Measurements from ENCODE around the gene CALR. TPM values are rescaled to one million over a fixed set of nuclear protein-coding genes. Genes with fewer than 3 reads are reported as not detected.

The CALR gene
- polyA plus RNA-seq (2012; ENCODE audit: insufficient read length, low read depth): 885 TPM

DNA sequence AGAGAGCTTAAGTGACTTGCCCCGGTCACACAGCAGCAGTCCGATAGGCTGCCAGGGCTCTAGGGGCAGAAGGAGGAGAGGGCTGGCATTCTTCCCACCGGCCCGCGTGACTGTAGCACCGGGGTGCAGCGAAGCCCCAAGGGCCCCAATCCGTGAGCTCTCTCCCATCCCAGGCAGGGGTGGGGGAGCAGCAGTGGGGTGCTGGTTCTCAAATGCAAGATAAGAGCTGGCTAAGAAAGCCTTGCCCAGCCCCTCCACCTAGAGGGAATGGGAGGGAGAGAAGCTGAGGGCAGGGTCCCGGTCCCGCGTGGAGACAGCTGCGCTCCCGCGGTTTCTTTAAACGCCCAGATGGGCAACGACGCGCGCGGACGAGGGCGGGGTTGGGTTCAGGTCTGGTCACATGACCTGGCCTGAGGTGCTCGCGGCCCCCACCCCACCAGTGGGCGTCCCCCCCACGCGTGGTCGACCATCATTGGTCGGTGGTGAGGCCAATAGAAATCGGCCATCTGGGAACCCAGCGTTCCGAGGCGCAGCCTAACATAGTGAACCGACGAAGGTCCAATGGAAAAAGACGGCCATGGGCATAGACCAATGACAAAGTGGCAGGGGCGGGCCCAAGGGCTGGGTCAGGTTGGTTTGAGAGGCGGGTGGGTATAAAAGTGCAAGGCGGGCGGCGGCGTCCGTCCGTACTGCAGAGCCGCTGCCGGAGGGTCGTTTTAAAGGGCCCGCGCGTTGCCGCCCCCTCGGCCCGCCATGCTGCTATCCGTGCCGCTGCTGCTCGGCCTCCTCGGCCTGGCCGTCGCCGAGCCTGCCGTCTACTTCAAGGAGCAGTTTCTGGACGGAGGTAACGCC, at the start of gene CALR:
Gene CALR (plus strand): TSS at position 683 of the 852 bp plus-strand sequence. CDS start 71 bp downstream, at position 754.
- no peak; the same call in 1 of the 2 replicates for TF ChIP-seq TAF1 (IDR thresholded peaks at IDR 0.05; ENCODE audit: borderline replicate concordance, insufficient read depth, low read length)
- peak; percentile 40 for TF ChIP-seq FOXP2 (optimal IDR thresholded peaks at IDR 0.05; ENCODE audit: borderline replicate concordance, extremely low read depth, extremely low read length, insufficient read depth)
- TF ChIP-seq REST (IDR thresholded peaks at IDR 0.05; ENCODE audit: insufficient read depth in 1 of 2, low read depth in 2 of 2, low read length in 2 of 2): 0 out of 4 replicates have a peak, but pooled peaks of 1 of the 2 experiments have one; percentile 32
- TF ChIP-seq POLR2AphosphoS5 (IDR thresholded peaks at IDR 0.05; ENCODE audit: low read depth, low read length): peak; percentile 95
- TF ChIP-seq SIN3A (IDR thresholded peaks at IDR 0.05; ENCODE audit: borderline replicate concordance, insufficient read depth, low read length): peak; percentile 73; the same call in 1 of the 2 replicates

DNA sequence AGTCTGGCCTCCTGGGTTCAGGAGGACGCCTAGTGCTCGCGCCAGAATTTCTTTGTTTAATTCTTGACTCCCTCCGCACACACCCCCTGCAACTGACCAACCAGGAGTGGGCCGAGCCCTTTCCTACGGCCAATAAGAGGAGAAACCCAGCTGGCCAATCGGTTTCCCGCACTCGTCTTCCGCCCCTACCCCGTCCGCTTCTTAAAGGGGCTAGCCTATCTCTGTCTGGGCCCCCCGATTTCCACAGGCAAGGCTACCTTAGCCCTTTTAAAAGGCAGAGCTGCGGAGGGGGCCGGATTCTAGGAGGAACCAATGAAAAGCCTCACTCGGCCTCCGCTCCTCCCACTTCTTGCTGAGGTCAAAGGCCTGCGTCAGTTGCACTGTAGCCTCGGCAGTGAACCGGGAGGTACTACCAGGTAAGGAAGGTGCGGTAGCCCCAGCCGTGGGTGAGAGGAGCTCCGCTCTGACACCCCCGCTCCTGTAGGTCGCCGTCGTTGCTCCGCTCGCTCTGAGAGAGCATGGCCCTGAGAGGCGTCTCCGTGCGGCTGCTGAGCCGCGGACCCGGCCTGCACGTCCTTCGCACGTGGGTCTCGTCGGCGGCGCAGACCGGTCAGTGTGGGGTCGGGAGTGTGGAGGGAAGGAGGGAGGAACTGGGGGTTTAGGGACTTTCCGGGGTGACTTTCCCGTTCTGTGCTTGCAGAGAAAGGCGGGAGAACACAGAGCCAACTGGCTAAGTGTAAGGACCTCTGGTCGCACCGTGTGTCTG, 47.4 kb upstream of the CALR start, which contains the start of gene GCDH:
Gene GCDH (plus strand): TSS at position 374 of the 766 bp plus-strand sequence. CDS start 145 bp downstream, at position 519.
- TF ChIP-seq POLR2AphosphoS5 (IDR thresholded peaks at IDR 0.05; ENCODE audit: low read depth, low read length) (peak; percentile 55; the same call in 1 of the 2 replicates), TAF1 (IDR thresholded peaks at IDR 0.05; ENCODE audit: borderline replicate concordance, insufficient read depth, low read length) (no peak), REST (IDR thresholded peaks at IDR 0.05; ENCODE audit: insufficient read depth in 1 of 2, low read depth in 2 of 2, low read length in 2 of 2) (no peak), FOXP2 (optimal IDR thresholded peaks at IDR 0.05; ENCODE audit: borderline replicate concordance, extremely low read depth, extremely low read length, insufficient read depth) (peak; percentile 57), SIN3A (IDR thresholded peaks at IDR 0.05; ENCODE audit: borderline replicate concordance, insufficient read depth, low read length) (peak; percentile 93)

DNA sequence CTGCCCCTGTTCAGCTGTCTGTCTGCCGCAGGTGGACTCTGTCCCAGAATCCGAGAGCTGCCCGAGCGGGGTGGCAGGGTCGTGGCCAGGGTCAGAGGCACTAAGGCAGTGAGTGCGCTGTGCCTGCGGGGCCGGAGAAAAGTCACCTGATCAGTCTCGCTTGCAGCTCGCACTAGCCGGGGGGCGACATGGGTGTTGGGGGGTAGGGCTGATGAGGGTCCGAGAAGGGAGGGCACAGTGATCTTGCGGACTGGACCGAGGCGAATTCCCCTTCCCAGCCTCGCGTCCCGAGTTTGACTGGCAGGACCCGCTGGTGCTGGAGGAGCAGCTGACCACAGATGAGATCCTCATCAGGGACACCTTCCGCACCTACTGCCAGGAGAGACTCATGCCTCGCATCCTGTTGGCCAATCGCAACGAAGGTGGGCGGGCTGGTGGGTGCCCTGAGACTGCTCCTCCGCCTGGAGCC, 46.8 kb upstream of the CALR start:
- TF ChIP-seq SIN3A (IDR thresholded peaks at IDR 0.05; ENCODE audit: borderline replicate concordance, insufficient read depth, low read length) (no peak), REST (IDR thresholded peaks at IDR 0.05; ENCODE audit: insufficient read depth in 1 of 2, low read depth in 2 of 2, low read length in 2 of 2) (no peak), TAF1 (IDR thresholded peaks at IDR 0.05; ENCODE audit: borderline replicate concordance, insufficient read depth, low read length) (no peak), FOXP2 (optimal IDR thresholded peaks at IDR 0.05; ENCODE audit: borderline replicate concordance, extremely low read depth, extremely low read length, insufficient read depth) (no peak), POLR2AphosphoS5 (IDR thresholded peaks at IDR 0.05; ENCODE audit: low read depth, low read length) (no peak)

DNA sequence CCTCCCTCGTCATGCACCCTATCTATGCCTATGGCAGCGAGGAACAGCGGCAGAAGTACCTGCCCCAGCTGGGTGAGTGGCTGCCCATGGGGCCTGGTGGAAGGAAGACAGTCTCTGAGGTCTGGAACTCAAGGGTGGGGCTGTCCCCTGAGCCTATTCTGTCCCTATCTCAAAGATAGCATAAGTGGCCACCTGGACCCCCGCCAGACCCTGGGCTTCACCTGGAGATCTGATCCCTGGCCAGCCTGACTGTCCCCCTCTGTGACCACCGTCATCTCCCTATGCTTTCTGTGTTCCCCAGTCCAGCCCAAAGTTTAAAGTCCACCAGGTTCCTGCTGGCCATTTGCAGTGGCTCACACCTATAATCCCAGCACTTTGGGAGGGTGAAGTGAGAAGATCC, 44.8 kb upstream of the CALR start:
- TF ChIP-seq SIN3A (IDR thresholded peaks at IDR 0.05; ENCODE audit: borderline replicate concordance, insufficient read depth, low read length) (no peak), TAF1 (IDR thresholded peaks at IDR 0.05; ENCODE audit: borderline replicate concordance, insufficient read depth, low read length) (no peak), FOXP2 (optimal IDR thresholded peaks at IDR 0.05; ENCODE audit: borderline replicate concordance, extremely low read depth, extremely low read length, insufficient read depth) (no peak), REST (IDR thresholded peaks at IDR 0.05; ENCODE audit: insufficient read depth in 1 of 2, low read depth in 2 of 2, low read length in 2 of 2) (no peak), POLR2AphosphoS5 (IDR thresholded peaks at IDR 0.05; ENCODE audit: low read depth, low read length) (no peak)

Data from PFSK-1 (cell line).